Neuron (in vitro differentiated cells): ENCODE results near the gene TAF4.
A peak's percentile ranks its signal among the peaks of the same experiment; 100 is the strongest.

Source experiments
- H2AFZ ChIP-seq: one replicate; pipeline ENCODE4 v1.6.1; 2013; ENCODE audit warnings: low read depth, mild to moderate bottlenecking, inconsistent platforms, low read length, moderate library complexity
- H3K27me3 ChIP-seq: one replicate; pipeline ENCODE4 v1.6.1; 2013; ENCODE audit warnings: low read length; ENCODE audit not compliant: insufficient read depth
- H3K36me3 ChIP-seq: one replicate; pipeline ENCODE4 v1.6.1; 2013; ENCODE audit warnings: low read length; ENCODE audit not compliant: insufficient read depth
- H3K4me1 ChIP-seq: one replicate; pipeline ENCODE4 v1.6.1; 2013; ENCODE audit warnings: low read length; ENCODE audit not compliant: insufficient read depth
- H3K4me3 ChIP-seq: 2 replicates; pipeline ENCODE4 v1.5.1; 2013; ENCODE audit warnings: mild to moderate bottlenecking, low read length, moderate library complexity
- H3K9me3 ChIP-seq: one replicate; pipeline ENCODE4 v1.6.1; 2013; ENCODE audit warnings: low read length

Gene TAF4

DNA sequence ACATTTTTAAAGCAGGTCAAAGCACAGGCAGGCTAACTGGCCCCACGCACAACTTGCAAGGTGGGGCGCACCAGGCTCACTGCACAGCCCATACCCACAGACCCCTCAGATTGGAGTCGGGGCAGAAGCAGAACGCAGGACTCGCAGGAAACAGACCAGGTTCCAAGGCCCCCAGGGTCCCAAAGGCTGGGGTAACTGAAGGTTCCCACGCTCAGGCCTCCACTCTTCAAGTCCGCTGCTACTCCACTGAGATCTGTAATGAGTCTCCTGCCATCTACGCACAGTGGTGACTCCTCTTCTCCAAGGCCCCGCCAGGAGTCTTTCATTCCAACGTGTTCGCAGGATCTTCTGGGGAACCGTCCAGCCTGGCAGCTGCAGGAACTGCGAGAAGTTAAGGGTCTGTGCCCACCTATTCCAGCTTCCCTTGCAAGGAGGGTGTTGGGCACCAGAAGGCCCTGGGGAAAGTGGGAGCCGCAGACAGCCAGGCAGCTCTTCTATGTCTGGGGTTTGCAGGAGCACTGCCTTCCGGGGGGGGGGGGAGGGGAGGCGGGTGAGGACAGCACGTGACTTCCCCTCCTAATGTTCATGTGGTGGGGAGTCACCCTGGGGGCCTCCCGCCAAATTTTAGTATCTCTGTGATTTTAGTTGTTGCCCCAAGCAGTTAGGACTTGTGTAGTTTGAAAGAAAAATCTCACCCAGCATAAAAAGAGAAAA, 2.0 kb upstream of the TAF4 start:
- Histone ChIP-seq H3K27me3 (no peaks in the 10 kb centered on the region), H3K36me3 (peaks cover 3% of the 10 kb centered on the region), H3K9me3 (peaks cover 2% of the 10 kb centered on the region), H3K4me1 (peaks cover 31% of the 10 kb centered on the region), H3K4me3 (no peak overlapping the region), H2AFZ (no peak overlapping the region)

GRCh38 chr20:62066983-62067433, 1.3 kb upstream of the TAF4 start:
- Histone ChIP-seq H3K4me3 (peak overlapping the region; percentile 83), H3K9me3 (no peaks in the 10 kb centered on the region), H3K27me3 (no peaks in the 10 kb centered on the region), H3K4me1 (peaks cover 35% of the 10 kb centered on the region), H3K36me3 (peaks cover 3% of the 10 kb centered on the region), H2AFZ (peak overlapping the region; percentile 13)

DNA sequence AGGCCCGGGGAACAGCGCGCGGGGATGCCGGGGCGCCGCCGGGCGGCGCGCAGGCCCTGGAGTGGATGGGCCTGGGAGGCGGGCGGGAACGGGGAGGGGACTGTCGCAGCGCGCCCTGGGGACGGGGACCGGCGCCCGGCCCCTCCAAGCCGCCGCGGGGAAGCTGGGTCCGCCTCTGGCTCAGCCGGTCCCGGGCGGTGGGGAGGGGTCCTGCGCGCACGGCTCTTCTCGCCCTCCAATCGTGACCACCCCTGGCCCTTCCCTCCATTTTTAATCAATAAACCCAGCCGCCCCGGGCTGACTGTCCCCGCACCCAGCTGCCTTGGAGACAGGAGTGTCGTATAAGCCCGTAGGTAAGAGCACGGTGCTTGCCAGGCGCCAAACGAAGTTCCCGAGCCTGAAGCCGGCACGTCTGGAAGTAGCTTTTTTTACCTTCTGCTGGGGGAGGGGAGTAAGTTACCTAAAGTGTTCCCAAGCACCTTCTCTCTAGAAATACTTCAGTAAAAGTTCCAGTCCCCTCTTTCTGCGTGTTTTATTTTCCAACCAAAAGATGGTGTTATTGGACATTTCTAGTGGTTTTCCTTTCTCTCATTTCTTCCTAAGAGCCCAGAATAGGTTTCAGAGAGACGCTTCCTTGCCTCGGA, 780 bp upstream of the TAF4 start:
- Histone ChIP-seq H2AFZ (peak overlapping the region; percentile 13), H3K9me3 (no peaks in the 10 kb centered on the region), H3K36me3 (peaks cover 4% of the 10 kb centered on the region), H3K4me1 (peaks cover 35% of the 10 kb centered on the region), H3K27me3 (no peaks in the 10 kb centered on the region), H3K4me3 (peak overlapping the region; percentile 83)

DNA sequence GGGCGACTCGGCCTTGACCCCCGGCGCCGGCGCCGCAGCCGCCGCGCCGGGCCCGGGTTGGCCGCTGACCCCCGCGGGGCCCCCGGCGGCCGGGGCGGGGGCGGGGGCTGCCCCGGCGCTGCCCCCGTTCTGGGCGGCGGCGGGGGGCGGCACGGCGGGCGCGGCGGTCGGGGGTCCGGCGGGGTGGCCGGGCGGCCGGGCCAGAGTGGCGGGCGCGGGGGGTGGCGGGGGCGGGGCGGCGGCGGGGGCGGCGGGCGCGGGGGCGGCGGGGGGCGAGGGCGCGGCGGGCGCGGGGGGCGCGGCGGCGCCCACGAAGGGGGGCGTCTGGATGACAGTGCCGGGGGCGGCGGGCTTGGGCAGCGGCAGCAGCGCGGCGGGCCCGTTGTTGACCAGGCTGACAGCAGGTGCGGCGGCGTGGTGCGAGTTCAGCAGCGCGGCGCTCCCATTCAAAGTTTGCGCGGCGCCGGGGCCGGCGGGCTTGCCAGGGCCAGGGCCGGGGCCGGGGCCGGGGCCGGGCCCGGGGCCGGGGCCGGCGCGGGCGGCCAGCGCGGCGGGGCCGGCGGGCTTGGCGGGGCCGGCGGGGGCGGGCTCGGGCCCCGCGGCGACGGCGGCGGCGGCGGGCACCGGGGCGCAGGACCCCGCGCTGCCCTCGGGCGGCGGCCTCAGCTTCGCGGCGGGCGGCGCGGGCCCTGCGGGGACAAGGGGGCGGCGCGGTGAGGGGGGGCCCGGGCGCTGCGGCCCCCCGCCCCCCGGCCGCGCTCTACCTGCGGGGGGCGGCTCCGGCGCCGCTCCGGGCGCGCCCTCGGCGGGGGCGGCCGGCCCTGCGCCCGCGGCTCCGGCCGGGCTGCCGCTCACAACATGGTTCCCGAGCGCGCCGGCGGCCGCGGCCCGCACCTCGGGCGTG, 659 bp downstream of the TAF4 start:
- Histone ChIP-seq H2AFZ (no peak overlapping the region), H3K36me3 (peaks cover 8% of the 10 kb centered on the region), H3K4me3 (peak overlapping the region; percentile 69), H3K4me1 (peaks cover 35% of the 10 kb centered on the region), H3K9me3 (no peaks in the 10 kb centered on the region), H3K27me3 (no peaks in the 10 kb centered on the region)

- peaks cover 8% of the 10 kb centered on the region for H3K36me3 ChIP-seq
- peak overlapping the region; percentile 13 for H3K4me3 ChIP-seq
- H2AFZ ChIP-seq: no peak overlapping the region
- peaks cover 35% of the 10 kb centered on the region for H3K4me1 ChIP-seq
- H3K9me3 ChIP-seq: no peaks in the 10 kb centered on the region
- H3K27me3 ChIP-seq: no peaks in the 10 kb centered on the region
Observed at GRCh38 chr20:62063981-62064769, 1.5 kb downstream of the TAF4 start.

DNA sequence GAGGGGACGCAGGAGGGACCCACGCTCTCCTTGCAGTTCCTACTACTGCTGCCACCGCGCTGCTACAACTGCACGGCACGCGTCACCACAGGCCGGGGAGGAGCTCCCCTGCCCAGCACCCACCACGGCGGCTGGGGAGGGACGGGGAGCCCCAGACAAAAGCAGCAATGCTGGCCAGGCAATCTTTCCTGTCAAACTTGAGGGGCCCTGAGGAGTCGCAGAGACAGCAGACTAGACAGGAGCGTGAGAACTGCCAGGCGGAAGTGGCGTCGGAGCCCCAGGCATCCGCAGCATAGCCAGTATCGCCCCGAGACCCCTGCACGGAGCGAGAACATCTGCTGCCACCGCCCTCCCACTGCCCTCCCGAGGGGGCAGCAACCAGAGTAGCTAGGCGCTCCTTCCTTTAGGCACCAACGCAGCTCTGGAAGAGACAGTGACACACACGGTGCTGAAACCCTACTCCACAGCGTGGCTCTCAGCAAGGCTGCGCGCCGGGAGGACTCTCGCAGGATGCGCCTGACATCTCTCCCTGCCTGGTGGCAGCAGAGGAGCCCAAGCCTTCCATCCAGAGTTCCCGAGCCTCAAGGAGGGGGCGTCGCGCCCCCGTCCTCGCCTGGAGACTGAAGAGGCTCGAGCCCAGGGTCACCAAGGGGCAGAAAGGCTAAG, 2.2 kb downstream of the TAF4 start:
- H2AFZ ChIP-seq: no peak overlapping the region
- peaks cover 35% of the 10 kb centered on the region for H3K4me1 ChIP-seq
- peaks cover 8% of the 10 kb centered on the region for H3K36me3 ChIP-seq
- no peaks in the 10 kb centered on the region for H3K27me3 ChIP-seq
- H3K9me3 ChIP-seq: peaks cover 1% of the 10 kb centered on the region
- peak overlapping the region; percentile 13 for H3K4me3 ChIP-seq

- peaks cover 35% of the 10 kb centered on the region for H3K4me1 ChIP-seq
- no peak overlapping the region for H3K4me3 ChIP-seq
Observed at GRCh38 chr20:62062661-62063314, 2.9 kb downstream of the TAF4 start.

GRCh38 chr20:62061851-62062423, 3.7 kb downstream of the TAF4 start:
- peaks cover 8% of the 10 kb centered on the region for H3K36me3 ChIP-seq
- H2AFZ ChIP-seq: no peak overlapping the region
- H3K4me1 ChIP-seq: peaks cover 26% of the 10 kb centered on the region
- no peaks in the 10 kb centered on the region for H3K27me3 ChIP-seq
- peaks cover 1% of the 10 kb centered on the region for H3K9me3 ChIP-seq
- no peak overlapping the region for H3K4me3 ChIP-seq

More at GRCh38 chr20:62062661-62063314, 2.9 kb downstream of the TAF4 start:
- H3K27me3 ChIP-seq: no peaks in the 10 kb centered on the region
- peaks cover 1% of the 10 kb centered on the region for H3K9me3 ChIP-seq
- H3K36me3 ChIP-seq: peaks cover 8% of the 10 kb centered on the region
- H2AFZ ChIP-seq: no peak overlapping the region

DNA sequence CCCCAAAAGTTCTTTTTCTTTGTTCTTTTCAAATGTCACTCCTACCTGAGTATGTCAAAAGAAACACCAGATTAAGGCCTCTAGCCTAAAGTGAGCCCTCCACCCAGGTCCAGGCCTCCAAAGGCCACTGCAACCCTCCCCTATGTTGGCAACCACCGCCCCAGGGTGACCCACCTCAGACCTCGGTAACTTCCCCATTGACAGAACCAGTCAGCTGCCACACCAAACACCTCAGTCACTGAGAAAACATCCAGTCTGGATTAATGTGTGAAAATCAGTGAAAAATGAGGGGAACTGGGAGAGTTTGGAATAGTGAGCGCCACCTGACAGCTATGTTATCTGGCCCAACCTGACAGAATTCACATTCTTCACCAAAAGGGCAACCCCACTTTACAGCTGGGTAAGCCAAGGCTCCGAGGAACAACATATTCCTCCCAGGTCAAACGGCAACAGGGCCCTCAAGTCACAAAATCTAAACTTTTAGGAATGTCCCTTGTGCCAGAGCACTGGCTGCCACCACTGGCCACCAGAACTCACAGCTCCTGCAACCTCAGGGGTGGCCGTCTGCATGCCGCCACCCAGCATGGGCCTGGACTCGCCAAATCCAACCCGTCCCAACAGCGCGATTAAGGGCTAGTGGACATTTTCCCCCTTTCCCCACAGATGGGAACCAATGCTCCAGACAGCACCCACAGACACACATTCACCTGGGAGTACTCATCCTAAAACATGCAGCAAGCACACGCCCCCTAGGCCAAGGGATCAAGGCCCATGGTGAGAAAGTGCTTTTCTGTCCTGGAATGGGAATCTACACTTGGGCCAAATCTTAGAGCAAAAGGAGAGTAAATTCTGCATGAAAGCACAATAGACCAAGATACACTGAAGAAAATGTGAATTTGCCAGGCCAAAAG, 4.8 kb downstream of the TAF4 start:
- Histone ChIP-seq H2AFZ (no peak overlapping the region), H3K27me3 (no peaks in the 10 kb centered on the region), H3K36me3 (peaks cover 8% of the 10 kb centered on the region), H3K9me3 (peaks cover 3% of the 10 kb centered on the region), H3K4me3 (no peak overlapping the region), H3K4me1 (peaks cover 22% of the 10 kb centered on the region)

DNA sequence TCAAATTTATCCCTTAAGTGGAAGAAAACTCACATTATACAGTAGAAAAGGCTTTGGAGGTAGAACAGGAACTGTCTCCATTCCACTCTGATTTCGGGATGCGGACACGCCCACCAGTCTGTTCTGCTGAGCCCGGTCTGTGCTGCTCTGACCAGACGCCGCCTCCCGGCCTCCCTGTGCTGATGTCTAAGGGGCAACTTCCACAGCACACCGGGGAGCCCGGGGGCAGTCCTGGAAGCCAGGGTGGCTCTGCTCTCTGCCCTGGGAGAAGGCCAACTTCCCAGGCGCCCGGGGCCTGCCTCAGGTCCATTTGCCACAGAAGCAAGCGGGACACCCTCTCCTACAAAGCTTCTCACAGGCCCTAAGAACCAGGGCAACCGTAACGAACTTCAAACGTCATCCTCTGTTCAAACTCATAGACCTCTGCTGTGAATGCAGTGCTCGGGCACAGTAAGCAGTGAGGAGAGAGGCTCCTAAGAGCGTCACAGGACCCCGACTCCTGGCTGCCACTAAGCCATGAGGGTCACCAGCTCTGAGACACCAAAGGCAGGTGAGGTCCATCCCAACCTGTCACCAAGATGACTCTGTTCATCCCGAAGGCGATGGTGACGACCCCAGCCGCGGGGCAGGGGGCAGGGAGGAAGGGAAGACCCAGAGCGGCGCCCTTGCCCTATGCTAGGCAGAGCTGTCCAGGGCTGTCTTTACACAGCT, 5.6 kb downstream of the TAF4 start:
- H2AFZ ChIP-seq: no peak overlapping the region
- no peak overlapping the region for H3K4me3 ChIP-seq
- peaks cover 22% of the 10 kb centered on the region for H3K4me1 ChIP-seq
- H3K27me3 ChIP-seq: no peaks in the 10 kb centered on the region
- peaks cover 8% of the 10 kb centered on the region for H3K36me3 ChIP-seq
- H3K9me3 ChIP-seq: peaks cover 11% of the 10 kb centered on the region
